GM18909 (cell line): ENCODE data around the gene FOXK1.
"Not testable (repeated sequence)": the region's sequence is repeated elsewhere in the genome, so short reads cannot be mapped to it uniquely, and the experiment has no call there.

Experiments used
- ATAC-seq: cut with Tn5 transposase; IDR thresholded peaks from one replicate; pipeline ENCODE4 v1.9.1; 2021; ENCODE audit warnings: mild to moderate bottlenecking; ENCODE audit not compliant: unreplicated experiment, poor library complexity

FOXK1 gene

DNA sequence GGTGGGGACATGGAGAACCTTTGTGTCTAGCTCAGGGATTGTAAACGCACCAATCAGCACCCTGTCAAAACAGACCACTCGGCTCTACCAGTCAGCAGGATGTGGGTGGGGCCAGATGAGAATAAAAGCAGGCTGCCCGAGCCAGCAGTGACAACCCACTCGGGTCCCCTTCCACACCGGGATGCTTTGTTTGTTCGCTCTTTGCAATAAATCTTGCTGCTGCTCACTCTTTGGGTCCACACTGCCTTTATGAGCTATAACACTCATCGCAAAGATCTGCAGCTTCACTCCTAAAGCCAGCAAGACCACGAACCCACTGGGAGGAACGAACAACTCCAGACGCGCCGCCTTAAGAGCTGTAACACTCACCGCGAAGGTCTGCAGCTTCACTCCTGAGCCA lies 112.1 kb downstream of the FOXK1 start:
- not testable (repeated sequence) for ATAC-seq

DNA sequence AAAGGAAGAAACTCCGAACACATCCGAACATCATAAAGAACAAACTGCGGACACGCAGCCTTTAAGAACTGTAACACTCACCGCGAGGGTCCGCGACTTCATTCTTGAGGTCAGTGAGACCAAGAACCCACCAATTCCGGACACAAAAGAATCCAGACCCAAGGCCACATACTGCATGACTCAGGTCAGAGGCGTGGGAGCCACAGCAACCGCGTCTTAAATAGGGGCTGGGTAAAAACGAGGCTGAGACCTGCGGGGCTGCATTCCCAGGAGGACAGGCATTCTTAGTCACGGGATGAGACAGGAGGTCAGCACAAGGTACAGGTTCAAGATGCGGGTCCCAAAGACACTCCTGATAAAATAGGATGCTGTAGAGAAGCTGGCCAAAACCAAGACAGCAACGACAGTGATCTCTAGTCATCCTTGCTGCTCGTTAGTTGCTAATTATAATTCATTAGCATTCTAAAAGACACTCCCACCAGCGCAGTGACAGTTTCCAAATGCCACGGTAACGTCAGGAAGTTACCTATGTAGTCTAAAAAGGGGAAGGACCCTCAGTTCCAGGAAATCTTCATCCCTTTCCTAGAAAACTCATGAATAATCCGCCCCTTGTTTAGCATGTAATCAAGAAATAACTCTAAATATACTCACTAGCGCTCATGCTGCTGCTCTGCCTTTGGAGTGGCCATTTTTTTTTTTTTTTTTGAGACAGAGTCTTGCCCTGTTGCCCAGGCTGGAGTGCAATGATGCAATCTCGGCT lies 112.7 kb downstream of the FOXK1 start:
- no peak for ATAC-seq

DNA sequence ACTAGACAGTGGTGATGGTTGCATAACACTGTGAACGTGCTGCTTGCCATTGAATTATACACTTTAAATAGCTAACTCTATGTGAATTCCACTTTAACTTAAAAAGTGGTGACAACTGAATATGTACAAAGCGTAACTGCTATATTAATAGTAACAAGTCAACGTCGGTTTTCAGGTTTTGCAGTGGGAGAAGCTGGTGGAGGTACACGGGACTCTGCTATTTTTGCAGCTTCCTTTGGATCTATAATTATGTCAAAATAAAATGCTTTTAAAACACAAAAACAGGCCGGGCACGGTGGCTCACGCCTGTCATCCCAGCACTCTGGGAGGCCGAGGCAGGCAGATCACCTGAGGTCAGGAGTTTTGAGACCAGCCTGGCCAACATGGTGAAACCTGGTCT lies 114.4 kb downstream of the FOXK1 start:
- no peak for ATAC-seq

DNA sequence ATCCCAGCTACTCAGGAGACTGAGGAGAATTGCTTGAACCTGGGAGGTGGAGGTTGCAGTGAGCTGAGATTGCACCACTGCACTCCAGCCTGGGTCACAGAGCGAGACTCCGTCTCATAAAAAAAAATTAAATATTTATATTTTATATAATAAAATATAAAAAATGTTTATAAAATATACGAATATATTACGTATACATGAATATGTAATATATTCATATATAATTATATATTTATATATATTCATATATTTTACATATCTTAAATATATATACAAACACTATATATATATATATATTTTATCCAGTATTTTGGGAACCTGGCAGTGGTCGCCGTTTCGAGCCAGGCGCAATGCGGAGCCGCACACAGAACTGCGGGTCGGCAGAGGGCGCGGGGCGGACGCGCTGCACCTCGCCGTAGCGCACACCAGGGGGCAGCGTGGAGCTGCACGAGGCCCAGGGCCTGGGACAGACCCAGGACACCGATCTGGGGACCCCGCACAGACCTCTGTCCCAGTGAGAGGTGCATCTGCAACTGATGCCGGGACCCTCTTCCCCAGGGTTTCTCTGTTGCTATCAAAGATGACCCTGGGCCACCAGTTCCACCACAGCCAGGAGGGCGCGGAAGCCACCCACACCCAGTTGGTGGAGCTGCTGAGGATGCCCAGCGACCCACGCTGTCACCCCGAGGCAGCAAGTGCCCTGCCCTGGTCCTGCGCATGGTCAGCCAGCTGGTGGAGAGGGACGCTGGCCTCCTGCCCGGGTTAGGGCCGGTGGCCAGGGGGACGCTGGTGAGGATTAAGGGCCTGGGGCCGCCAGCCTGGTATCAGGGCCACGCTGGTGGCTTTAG lies 116.0 kb downstream of the FOXK1 start:
- ATAC-seq, result peak; percentile 73

DNA sequence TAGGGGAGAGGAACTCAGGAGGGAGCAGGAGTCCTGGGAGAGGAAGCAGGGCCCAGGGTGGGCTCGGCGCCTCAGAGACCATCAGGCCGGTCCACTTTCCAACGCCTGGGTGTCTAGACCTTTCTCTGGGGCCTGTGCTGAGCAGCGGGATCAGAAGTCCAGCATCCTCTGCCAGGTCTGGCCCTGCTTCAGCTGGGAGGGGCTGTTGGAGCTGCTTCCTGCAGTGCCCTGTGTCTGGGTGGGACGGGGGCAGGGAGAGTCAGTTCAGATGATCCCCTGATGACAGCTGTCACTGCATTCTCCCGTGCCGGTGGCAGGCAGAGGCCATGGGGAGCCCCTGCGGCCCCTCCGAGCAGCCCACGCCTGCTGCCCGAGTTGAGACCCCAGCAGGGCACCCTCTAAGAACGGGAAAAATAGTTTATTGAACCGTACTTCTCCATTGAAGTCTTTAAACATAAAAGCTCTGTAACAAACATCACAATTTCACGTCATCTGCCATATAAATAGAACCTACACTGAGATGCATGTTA lies 116.7 kb downstream of the FOXK1 start:
- no peak for ATAC-seq

DNA sequence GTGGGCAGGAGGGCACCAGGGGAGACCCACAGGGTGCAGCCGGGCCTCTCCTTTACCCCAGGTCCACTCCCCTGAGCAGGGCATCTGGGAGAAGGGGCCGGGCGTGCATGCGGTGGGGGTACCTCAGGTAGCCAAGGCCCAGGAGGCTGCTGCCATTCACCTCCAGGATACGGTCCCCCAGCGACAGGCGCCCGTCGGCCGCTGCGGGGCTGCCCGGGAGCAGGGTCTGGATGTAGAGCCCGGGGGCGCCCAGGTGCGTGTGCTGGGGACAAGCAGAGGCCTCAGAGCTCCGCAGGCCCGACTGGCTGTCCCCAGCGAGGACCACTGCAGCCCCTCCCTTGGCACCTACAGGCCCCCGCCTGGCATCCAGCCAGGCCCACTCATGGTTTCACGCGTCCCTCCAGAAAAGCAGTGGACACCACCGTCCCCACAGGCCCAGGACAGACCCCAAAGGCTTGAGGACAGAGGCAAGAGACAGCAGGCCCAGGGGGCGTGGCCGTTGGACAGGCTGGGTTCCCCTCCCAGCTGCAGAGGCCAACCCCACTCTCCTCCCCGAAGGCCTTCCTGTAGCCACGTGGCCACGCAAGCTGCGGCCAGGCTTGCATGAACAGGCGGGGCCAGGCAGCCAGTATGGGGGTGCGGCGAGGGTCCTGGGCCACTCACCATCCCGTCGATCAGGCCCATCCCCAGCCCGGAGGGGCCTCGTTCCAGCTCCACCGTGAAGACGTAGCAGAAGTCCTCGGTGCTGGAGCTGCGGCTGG lies 117.6 kb downstream of the FOXK1 start:
- no peak for ATAC-seq

DNA sequence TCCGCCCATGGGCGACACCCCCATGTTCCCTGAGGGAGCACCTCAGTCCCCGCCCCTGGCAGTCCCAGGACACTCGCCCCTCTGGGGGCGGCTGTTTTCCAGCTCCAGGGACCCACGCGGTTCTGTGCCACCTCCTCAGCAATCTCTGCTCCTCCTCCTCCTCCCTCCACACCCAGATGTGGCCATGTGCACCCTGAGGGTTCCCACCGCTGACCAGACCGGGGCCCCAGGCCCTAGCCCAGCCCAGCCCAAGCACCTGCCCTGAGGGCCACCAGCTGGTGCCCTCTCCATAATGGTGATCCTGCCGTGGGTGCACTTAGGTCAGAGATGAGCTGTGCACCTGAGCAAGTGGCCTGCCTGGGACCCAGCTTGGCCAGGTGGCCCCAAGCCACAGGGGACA lies 118.4 kb downstream of the FOXK1 start:
- ATAC-seq, result no peak

DNA sequence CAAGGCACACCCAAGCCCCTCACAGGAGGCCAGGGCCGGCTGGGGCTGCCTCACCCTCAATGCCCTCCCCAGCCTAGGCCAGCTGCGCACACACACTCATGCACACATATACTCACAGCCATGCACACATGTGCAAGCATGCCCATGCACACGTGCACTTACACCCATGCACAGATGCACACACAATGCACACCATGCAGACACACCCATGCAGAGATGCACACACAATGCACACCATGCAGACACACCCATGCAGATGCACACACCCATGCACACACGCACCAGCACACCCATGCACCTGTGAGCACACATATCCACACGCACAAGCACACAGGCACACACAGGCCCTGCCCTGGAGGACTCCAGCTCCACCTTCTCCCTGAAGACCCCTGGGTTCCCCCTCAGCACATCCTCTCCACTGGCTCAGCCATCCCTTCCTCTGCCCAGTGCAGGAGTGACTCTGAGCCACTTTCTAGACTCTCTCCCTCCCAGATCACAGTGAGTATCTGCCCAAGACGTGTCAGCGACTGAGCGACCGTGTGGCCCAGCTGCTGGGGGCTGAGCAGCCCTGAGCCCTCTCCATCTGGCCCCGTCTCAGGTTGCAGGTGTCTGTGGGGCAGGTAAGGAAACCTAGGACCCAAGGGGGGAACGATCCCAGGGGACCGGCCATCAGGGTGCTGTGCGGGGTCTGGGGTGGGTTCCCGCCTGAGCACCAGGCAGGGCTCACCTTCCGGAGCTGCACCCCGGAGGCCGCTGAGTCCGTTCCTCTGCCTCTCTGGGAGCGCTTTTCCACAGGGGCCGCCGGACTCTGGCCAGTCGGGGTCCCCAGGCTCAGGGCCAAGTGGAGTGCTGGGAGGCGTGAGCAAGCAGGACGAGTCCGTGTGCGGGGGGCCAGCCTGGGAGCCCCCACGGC lies 119.1 kb downstream of the FOXK1 start:
- no peak for ATAC-seq

DNA sequence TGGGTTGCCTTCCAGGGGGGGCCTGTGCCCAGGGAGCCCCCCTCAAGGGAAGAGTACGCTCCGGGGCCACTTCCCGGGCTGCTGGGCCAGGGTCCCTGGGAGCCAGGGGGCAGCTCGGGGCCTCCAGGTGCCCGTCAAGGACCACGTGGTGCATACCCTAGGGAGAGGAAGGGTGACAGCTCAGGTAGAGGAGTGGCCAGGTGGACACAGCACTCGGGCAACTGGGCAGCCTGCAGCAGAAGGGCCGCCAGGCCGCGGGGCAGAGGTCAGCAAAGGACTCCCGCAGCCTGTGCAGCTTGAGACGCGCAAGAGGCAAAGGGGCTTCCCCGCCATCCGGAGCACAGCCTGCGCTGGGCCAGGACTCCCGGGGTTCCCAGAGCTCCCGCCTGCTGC lies 119.7 kb downstream of the FOXK1 start:
- ATAC-seq, result no peak

DNA sequence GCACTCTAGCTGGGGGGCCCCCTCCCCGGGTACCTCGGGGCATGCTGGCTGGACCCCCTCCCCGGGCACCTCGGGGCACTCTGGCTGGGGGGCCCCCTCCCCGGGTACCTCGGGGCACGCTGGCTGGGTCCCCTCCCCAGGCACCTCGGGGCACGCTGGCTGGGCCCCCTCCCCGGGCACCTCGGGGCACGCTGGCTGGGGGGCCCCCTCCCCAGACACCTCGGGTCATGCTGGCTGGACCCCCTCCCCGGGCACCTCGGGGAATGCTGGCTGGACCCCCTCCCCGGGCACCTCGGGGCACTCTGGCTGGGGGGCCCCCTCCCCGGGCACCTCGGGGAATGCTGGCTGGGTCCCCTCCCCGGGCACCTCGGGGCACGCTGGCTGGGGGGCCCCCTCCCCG lies 120.5 kb downstream of the FOXK1 start:
- ATAC-seq, result not testable (repeated sequence)

DNA sequence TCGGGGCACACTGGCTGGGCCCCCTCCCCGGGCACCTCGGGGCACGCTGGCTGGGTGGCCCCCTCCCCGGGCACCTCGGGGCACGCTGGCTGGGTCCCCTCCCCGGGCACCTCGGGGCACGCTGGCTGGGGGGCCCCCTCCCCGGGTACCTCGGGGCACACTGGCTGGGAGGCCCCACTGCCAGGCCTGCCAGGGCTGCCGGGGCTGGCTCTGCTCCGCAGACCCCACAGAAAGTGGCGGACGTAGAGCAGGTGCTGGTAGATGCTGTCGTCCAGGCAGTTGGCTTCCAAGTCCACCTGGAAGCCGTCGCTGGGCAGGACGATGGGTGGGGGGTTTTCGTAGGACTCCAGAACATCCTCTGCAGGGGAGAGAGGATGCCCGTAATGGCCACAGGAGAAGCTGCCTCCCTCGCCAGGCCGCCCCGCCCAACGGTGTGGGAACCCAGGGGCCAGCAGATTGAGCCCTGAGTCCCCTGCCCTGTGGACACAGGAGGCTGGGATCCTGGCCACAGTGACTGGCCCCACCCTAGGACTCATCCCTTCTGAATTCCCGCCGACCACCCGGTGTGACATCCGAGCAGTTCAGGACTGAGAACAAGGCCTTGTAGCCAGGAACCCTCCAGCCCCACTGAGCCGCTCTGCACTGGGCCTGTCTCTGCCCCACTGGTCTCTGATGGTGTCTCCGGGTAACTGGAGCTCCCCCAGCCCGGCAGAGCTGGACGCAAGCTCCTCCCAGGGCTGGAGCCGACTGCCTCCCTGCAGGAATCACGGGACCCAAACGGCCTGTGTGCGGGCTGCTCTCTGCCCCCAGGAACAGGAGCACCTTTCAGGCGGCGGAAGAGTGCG lies 121.5 kb downstream of the FOXK1 start:
- no peak for ATAC-seq

DNA sequence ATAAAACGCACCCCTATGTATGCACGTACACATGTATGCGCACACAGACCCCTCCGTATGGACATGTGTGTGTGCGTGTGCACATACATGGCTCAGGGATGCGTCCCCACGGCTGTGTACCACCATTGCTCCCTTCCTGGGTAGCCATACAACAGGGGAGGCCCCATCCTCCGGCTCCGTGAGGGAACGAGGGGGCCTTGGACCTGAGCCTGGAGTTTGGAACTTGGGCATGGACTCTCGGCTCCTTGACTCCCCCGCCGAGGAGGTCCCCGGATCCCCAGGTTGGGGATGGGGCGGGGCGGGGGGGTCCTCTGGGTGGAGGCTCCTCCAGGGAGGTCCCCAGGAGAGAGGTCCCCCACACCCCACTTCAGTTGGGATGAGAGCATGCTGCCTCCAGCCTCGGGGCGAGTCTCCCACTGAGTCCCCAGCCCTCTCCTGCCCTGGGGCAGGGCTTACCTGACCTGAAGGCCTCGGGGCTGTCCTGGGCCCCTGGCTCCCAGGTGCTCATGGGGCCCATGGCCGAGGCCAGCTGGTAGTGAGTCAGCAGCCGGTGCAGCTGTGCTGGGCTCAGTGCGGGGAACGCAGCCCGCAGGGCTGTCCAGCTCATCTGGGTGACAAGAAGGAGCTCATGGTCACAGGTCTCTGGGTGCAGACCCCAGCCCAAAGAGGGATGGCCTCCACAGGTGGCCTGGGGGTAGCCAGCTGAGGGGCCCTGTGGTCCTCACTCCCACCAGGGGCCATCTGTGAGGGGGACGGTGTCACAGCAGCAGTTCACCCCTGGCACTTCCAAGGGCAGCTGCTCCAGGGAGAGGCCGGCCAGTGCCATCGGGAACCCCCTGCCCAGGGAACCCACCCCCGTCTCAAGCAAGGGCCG lies 123.3 kb downstream of the FOXK1 start:
- no peak for ATAC-seq

DNA sequence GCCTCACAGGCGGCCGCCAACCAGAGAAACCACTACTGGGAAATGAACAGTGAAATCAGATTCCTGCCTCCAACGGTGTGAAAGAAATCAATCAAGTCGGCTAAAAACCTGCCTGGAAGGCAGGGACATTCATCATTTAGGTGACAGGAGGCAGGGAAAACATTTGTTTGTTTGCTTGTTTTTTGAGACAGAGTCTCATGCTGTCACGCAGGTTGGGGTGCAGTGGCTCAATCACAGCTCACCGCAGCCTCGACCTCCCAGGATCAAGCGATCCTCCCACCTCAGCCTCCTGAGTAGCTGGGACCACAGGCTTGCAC lies 123.8 kb downstream of the FOXK1 start:
- ATAC-seq, result no peak

DNA sequence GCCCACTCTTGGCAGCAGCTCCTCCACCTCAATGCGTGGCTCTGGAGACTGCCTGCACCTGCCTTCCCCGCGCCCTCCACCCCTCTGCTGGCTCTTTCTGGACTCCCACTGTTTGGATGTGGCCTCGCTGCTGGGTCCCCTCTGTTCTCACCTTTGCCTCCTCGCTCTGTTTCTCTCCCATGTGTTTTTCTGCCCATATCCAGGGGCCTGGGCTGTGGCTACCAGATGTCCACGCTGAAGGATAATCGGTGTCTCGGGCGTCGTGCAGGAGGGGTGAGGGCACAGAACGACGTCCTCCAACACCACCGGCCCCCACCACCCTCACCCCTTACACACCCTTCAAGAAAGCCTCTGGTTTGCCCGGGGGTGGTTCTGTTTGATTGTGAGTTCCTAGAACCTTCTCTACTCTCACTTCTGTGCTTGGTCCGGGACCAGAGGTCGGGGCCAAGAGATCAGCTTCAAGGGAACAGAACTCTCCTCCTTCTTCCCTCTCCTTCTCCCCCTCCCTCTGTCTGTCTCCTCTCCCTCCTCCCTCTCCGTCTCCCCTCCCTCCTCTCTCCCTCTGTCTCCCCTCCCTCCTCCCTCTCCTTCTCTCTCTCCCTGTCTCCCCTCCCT lies 125.0 kb downstream of the FOXK1 start:
- no peak for ATAC-seq

DNA sequence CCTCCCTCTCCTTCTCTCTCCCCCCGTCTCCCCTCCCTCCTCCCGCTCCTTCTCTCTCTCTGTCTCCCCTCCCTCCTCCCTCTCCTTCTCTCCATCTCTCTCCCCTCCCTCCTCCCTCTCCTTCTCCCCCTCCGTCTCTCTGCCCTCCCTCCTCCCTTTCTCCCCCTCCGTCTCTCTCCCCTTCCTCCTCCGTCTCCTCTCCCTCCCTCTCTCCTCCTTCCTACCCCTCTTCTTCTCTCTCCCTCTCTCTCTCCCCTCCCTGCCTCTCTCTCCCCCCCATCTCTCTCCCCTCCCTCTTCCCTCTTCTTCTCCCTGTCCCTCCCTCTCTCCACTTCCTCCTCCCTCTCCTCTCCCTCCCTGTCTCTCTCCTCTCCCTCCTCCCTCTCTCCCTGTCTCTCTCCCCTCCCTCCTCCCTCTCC lies 125.5 kb downstream of the FOXK1 start:
- no peak for ATAC-seq

DNA sequence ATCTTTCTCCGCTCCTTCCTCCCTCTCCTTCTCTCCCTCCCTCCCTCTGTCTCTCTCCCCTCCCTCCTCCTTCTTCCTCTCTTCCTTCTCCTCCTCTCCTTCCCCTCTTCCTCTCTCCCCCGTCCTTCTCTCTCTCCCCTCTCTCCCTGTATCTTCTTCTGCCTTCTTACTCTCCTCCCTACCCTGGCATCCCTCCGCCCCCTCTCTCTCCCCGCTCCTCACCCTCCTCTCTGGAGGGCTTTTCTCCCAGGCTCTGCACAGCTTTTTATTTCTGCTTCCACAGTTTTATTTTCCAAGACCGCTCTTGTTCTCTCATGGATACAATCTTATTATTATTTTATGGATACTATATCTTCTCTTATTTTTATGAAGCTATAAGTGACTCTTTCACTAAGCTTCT lies 125.9 kb downstream of the FOXK1 start:
- ATAC-seq, result no peak

DNA sequence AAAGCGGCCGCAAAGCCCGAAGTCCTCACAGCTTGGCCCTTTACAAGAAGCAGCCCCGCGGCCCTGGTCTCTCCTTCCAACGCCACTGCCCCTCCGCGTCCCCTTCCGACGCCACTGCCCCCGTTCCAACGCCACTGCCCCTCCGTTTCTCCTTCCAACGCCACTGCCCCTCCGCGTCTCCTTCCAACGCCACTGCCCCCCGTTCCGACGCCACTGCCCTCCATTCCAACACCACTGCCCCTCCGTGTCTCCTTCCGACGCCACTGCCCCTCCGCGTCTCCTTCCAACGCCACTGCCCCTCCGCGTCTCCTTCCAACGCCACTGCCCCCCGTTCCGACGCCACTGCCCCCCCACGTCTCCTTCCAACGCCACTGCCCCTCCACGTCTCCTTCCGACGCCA lies 126.5 kb downstream of the FOXK1 start:
- no peak for ATAC-seq
